8988T (cell line): ENCODE results near the gene AGAP9.
"Not testable (repeated sequence)": the region's sequence is repeated elsewhere in the genome, so short reads cannot be mapped to it uniquely, and the experiment has no call there.

Experiments
- DNase-seq: peaks from one replicate; pipeline ENCODE4 v3.0.0; 2011

AGAP9 gene

DNA sequence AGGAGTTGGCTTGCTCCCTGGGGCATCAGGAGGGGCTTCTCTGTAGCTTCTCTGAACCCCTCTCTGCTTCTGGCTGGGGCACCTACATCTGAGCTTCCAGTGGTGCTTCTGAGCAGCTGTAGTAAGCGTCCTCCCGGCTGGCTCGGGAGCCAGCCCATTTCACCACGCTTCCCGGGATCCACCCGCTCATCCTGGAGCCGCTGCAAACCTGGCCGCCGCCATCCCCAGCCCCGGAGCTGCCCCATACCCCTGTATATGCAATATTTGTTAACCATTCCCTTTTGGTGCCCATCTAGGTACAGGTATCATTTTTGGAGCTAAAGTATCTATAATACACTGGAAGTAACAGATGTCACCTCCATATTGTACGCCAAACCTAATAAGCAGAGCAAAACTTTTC is 38.7 kb downstream of the AGAP9 start:
- DNase-seq, result not testable (repeated sequence)

DNA sequence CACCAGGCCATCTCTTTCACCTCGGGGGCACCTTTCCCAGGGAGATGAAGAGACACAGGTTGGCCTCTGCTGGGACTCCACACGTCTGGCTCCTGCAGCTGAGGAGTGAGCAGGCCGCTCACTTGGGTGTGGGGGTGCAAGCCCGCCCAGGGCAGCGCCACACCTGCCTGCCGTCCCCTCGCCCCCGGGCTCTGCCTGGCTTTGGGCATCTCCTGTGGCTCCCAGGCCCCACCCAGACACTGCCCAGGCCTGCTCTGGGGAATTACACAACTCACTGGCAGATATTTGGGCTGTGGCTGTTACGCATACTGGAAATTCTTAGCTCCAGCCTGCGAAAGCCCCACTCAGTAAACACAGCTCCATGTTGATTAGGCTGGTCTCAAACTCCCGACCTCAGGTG is 39.5 kb downstream of the AGAP9 start, which contains the start of gene ANXA8:
Gene ANXA8 (minus strand): TSS at position 193 of the 400 bp plus-strand sequence. CDS start 182 bp downstream, at position 11.
- DNase-seq, result not testable (repeated sequence)

- DNase-seq, result not testable (repeated sequence)
These were observed 41.1 kb downstream of the AGAP9 start for GRCh38 chr10:47482367-47482766.

DNA sequence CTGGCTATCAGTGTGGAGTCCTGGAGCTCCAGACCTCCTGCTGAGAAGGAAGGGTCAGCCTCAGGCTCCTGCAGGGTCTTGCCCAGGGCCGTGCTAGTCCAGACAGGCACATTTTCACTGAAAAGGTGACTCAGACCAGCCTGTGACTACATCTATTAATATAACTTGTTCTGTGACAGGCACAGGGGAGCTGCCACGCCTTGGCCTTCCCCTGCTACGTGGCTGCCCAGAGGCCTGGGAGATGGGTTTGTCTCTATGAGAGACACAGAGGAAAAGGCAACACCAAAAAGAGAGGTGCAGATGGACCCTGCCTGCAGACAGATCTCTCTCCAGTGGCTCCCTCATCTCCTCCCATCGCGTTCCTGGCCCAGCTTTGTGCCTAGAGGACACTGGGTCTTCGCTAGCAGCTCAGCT is 41.7 kb downstream of the AGAP9 start:
- DNase-seq, result not testable (repeated sequence)

GRCh38 chr10:47481182-47481766 is 42.2 kb downstream of the AGAP9 start:
- not testable (repeated sequence) for DNase-seq

DNA sequence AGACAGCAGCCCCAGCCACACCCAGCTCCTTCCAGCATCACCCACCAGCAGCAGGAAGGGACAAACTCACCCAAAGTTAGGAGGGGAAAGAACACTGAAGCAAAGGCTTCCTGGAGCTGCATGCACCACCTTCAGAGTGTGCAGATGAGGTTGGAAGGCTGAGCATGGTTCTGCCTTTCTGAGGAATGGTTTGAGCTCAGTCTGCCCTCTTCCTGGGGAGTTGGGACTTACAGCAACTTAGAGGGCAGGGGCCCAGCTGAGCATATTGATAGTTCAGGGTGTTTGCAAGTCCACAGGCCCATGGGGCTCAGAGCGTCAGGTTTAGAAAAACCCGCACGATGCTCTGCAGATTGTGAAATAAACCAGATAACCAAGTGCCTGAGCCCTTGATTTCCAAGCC is 43.3 kb downstream of the AGAP9 start:
- not testable (repeated sequence) for DNase-seq

DNA sequence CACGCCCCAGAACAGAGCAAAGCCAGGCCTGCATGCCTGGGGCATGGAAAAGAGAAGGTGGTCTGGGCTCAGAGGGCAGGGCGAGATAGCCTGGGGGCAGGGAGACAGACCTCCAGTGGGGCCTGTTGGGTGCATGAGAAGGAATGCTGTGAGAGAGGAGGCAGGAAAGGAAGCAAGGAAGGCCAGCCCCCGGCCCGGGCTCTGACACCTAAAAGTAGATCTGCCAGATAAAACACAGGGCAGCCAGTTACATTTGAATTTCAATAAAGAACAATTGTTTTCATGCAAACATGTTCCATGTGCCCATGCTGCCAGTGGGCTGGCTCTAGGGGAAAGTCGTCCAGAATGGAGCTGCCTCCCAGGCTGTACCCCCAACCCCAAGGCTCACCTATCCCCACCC is 45.3 kb downstream of the AGAP9 start:
- DNase-seq, result not testable (repeated sequence)

- not testable (repeated sequence) for DNase-seq
These were observed 46.4 kb downstream of the AGAP9 start for GRCh38 chr10:47477078-47477477.

GRCh38 chr10:47475101-47475500 is 48.3 kb downstream of the AGAP9 start:
- not testable (repeated sequence) for DNase-seq

DNA sequence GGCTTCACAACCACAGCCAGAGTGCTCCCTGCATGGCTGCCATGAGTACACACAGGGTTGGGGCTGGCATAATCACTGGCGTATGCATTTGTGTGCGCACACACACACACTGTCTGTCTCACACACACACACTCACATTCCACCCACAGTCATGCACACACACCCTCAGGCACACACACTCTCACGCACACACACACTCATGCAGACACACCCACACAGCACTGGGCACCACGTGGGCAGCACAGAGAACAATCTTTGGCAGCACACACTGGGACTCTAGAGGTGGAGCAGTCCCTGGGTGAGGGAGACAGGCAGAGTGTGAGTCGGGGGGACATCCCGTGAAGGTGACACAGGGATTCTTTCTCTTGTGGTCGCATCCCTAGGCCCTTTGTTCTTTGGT is 49.9 kb downstream of the AGAP9 start:
- not testable (repeated sequence) for DNase-seq

DNA sequence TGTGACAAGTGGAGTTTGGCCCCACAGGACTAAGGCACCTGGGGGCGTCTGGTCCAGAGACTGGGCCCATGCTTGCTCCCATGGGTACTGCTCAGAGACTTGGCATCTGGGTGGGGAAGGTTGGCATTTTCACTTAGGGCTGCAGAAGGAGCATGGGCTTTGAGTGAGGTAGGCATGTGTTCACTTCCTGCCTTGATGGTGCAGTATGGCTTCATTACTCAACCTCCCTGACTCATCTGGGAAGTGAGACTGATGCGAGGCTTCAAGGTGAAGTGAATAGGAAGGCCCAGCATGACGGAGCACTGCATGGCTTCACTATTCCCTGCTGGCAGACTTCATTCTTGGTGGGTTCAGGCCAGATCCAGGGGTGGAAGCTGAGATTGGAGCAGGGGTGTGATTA is 50.8 kb downstream of the AGAP9 start:
- DNase-seq, result not testable (repeated sequence)

DNA sequence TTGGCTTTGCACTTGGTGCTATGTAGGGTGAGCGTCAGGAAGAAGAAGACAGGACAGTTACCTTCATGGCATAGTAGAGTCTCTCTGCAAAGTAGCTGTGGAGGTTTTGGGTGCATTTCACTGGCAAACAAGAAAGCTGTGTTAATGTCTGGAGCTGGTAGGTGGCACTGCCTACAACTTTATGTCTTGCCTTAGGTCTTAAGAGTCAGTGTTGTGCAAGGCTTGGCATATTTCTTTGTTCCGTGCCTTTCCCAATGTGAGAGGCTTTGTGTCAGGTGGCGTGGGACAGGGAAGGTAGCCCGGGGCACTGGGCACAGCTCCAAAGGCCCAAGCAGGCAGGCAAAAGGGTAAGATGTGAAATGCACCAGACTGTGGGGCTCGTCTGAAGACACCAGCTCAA is 51.4 kb downstream of the AGAP9 start:
- not testable (repeated sequence) for DNase-seq

GRCh38 chr10:47468731-47469528 is 54.5 kb downstream of the AGAP9 start:
- not testable (repeated sequence) for DNase-seq

GRCh38 chr10:47467957-47468356 is 55.5 kb downstream of the AGAP9 start:
- DNase-seq, result not testable (repeated sequence)

GRCh38 chr10:47467458-47467857 is 56.0 kb downstream of the AGAP9 start:
- not testable (repeated sequence) for DNase-seq

DNA sequence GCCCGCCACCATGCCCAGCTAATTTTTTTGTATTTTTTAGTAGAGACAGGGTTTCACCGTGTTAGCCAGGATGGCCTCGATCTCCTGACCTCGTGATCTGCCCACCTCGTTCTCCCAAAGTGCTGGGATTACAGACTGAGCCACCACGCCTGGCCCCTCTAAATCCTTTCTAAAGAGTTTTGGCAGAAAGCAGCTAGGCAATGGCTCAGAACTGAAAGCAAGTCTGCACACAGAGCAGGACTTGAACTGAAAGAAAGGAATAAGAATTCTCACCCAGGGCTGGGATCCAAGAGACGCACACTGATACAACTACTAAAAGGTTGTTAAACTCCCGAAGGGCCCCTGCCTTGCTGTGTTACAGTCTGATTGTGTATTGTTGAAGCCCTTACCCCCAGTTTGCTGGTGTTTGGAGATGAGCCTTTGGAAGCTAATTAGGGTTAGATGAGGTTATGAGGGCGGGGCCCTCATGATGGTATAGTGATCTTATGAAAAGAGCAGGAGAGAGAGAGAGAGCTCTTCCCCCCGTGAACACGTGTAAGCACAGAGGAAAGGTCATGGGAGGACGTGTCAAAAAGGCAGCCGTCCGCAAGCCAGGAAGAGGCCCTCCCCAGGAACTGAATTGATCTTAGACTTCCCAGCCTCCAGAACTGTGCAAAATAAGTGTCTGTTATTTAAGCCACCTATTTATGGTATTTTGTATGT is 58.1 kb downstream of the AGAP9 start:
- not testable (repeated sequence) for DNase-seq

GRCh38 chr10:47462577-47463358 is 60.7 kb downstream of the AGAP9 start:
- DNase-seq, result not testable (repeated sequence)

- not testable (repeated sequence) for DNase-seq
These were observed 62.2 kb downstream of the AGAP9 start for GRCh38 chr10:47461261-47461687.

DNA sequence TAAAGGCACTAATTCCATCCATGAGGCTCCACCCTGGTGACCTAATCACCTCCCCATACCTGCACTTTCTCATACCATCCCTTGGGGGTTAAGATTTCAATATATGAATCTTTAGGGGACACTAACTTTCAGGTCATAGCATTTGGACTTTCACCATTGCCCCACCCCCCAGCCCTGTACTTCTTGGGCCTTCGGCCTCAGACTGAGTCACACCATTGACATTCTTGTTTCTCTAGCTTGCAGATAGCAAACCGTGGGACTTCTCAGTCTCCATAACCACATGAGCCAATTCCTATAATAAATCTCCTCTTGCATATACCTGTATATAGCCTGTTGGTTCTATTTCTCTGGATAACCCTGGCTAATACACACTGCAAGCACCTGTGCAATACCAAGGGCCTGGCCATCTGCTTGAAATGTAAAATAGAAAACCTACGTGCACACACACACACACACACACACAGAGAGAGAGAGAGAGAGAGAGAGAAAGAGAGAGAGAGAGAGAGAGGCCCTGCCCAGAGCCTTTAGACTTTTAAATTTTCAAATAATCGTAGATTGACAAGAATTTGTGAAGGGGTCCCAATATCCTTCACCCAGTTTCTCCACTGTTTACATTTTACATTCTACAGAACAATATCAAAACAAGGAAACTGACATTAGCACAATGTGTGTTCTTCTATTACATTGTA is 64.8 kb downstream of the AGAP9 start:
- no peak for DNase-seq

GRCh38 chr10:47457826-47458225 is 65.6 kb downstream of the AGAP9 start:
- no peak for DNase-seq

- DNase-seq, result no peak
These were observed 66.0 kb downstream of the AGAP9 start for GRCh38 chr10:47457528-47457820.
